Measurements from ENCODE around the gene KSR1.

GRCh38 chr17:27523712-27524111 lies 67.5 kb downstream of the KSR1 start:
- TF ChIP-seq CTCF (IDR thresholded peaks at IDR 0.05) (no peak), POLR2A (IDR thresholded peaks at IDR 0.05) (no peak)

Data from uterus (tissue), 2 donors.